ENCODE data around the gene NOTCH3.

The NOTCH3 gene

GRCh38 chr19:15235781-15236180, 35.0 kb upstream of the NOTCH3 start:
- no peak for DNase-seq (ENCODE audit: low read depth)
- H3K4me3 ChIP-seq (ENCODE audit: low read depth, low read length), result no peak overlapping the region
- TF ChIP-seq CTCF (IDR thresholded peaks at IDR 0.05; ENCODE audit: insufficient read depth, low read depth, low read length, missing control alignments), result no peak

DNA sequence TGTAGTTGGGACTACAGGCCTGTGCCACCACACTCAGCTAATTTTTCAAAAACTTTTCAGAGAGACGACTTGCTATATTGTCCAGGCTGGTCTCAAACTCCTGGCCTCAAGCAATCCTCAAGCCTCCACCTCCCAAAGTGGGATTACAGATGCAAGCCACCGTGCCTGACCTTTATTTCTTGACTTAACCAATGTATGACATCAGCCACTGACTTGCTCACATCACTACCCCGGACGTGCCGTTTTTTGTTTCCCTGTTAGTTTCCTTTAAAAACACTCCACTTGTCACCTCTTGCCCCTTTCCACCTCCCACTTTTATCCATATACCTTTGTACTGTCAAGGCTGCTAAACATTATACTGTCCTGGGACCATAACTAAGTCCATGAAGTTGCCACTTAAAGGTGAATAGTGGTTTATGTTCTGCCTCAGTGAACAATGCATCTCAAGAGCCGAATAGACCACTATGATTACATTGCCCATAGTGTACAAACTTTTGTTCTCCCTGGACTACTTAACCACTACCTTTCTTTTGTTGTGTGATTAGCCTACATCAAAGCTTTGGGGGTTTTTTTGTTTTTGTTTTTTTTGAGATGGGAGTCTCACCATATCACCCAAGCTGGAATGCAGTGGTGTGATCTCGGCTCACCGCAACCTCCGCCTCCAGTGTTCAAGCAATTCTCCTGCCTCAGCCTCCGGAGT, 33.8 kb upstream of the NOTCH3 start:
- no peak overlapping the region for H3K4me3 ChIP-seq (ENCODE audit: low read depth, low read length)
- no peak for DNase-seq (ENCODE audit: low read depth)
- no peak for TF ChIP-seq CTCF (IDR thresholded peaks at IDR 0.05; ENCODE audit: insufficient read depth, low read depth, low read length, missing control alignments)

- no peak overlapping the region for H3K4me3 ChIP-seq (ENCODE audit: low read depth, low read length)
- TF ChIP-seq CTCF (IDR thresholded peaks at IDR 0.05; ENCODE audit: insufficient read depth, low read depth, low read length, missing control alignments), result no peak
- DNase-seq (ENCODE audit: low read depth), result no peak
These were observed 30.5 kb upstream of the NOTCH3 start for GRCh38 chr19:15231271-15231670.

DNA sequence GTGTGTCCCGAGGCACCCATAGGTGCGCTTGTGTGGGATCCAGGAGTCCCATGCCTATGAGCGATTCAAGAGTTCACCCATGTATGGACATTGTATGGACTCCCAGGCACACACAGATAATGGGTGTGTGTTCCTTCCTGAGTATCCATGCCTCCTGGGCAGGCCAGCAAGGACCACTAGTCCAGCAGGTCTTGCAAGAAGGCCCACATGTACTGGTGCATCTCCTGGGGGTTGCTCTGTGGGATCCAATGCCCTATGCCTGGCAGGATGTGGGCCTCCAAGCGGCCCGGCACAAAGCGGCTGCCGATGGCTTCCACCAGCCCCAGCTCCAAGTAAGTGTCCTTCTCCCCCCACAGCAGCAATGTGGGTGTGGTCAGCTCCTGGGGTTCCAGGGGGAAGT, 26.5 kb upstream of the NOTCH3 start:
- no peak for TF ChIP-seq CTCF (IDR thresholded peaks at IDR 0.05; ENCODE audit: insufficient read depth, low read depth, low read length, missing control alignments)
- no peak for DNase-seq (ENCODE audit: low read depth)
- H3K4me3 ChIP-seq (ENCODE audit: low read depth, low read length), result no peak overlapping the region

- no peak overlapping the region for H3K4me3 ChIP-seq (ENCODE audit: low read depth, low read length)
- no peak for DNase-seq (ENCODE audit: low read depth)
- no peak for TF ChIP-seq CTCF (IDR thresholded peaks at IDR 0.05; ENCODE audit: insufficient read depth, low read depth, low read length, missing control alignments)
These were observed 25.0 kb upstream of the NOTCH3 start for GRCh38 chr19:15225760-15226159.

- no peak for DNase-seq (ENCODE audit: low read depth)
- TF ChIP-seq CTCF (IDR thresholded peaks at IDR 0.05; ENCODE audit: insufficient read depth, low read depth, low read length, missing control alignments), result no peak
- H3K4me3 ChIP-seq (ENCODE audit: low read depth, low read length), result peak overlapping the region; percentile 60
These were observed 23.0 kb upstream of the NOTCH3 start for GRCh38 chr19:15223649-15224361.

Data from GM12865 (cell line).